ENCODE measurements around the gene KCNT2.

GRCh38 chr1:196515904-196516303, 92.3 kb downstream of the KCNT2 start:
- no peak for TF ChIP-seq CTCF (IDR thresholded peaks at IDR 0.05)
- no peak for TF ChIP-seq POLR2AphosphoS5 (IDR thresholded peaks at IDR 0.05; ENCODE audit: low read depth, low read length)
- no peak for TF ChIP-seq REST (IDR thresholded peaks at IDR 0.05; ENCODE audit: insufficient read depth in 1 of 2, low read depth in 2 of 2, low read length in 1 of 2)
- no peak for TF ChIP-seq SIN3A (IDR thresholded peaks at IDR 0.05; ENCODE audit: borderline replicate concordance, insufficient read depth, low read depth, low read length)
